MM.1S (cell line): Measurements from ENCODE around the gene RNF224.

ENCODE experiments used
- EZH2 ChIP-seq: fragments of 300-600 bp; sonication (generic); optimal IDR thresholded peaks from 2 replicates; pipeline ENCODE3; 2017; ENCODE audit warnings: low read depth, mild to moderate bottlenecking, antibody characterized with exemption, low read length, mixed read lengths
- TF ChIP-seq, protein P1 (sequence below): fragments of 300-600 bp; sonication (generic); IDR thresholded peaks from 2 replicates; pipeline ENCODE4 v1.5.1; 2016; ENCODE audit warnings: antibody characterized with exemption, low read length, mixed read lengths

GRCh38 chr9:137227853-137228505, 677 bp downstream of the RNF224 start:
- TF ChIP-seq, protein P1, sequence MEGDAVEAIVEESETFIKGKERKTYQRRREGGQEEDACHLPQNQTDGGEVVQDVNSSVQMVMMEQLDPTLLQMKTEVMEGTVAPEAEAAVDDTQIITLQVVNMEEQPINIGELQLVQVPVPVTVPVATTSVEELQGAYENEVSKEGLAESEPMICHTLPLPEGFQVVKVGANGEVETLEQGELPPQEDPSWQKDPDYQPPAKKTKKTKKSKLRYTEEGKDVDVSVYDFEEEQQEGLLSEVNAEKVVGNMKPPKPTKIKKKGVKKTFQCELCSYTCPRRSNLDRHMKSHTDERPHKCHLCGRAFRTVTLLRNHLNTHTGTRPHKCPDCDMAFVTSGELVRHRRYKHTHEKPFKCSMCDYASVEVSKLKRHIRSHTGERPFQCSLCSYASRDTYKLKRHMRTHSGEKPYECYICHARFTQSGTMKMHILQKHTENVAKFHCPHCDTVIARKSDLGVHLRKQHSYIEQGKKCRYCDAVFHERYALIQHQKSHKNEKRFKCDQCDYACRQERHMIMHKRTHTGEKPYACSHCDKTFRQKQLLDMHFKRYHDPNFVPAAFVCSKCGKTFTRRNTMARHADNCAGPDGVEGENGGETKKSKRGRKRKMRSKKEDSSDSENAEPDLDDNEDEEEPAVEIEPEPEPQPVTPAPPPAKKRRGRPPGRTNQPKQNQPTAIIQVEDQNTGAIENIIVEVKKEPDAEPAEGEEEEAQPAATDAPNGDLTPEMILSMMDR: no peak
- no peak for TF ChIP-seq EZH2
